Epithelial cell of proximal tubule (primary cell): ENCODE data around the gene ZNRF2. TPM values are rescaled to one million over a fixed set of nuclear protein-coding genes. Genes with fewer than 3 reads are reported as not detected.
"Not testable (repeated sequence)": the region's sequence is repeated elsewhere in the genome, so short reads cannot be mapped to it uniquely, and the experiment has no call there.

Source experiments
- DNase-seq: peaks from one replicate; pipeline ENCODE4 v3.0.0-alpha.2; 2011; ENCODE audit warnings: low read depth
- H3K4me3 ChIP-seq: 2 replicates; pipeline ENCODE4 v1.5.1; 2011; ENCODE audit warnings: low read depth, mild to moderate bottlenecking, low read length
- total RNA-seq: library from RNA; depleted of rRNA; stranded (reverse); fragments of >200 nt; gene quantifications from 2 replicates; pipeline ENCODE4 v1.2.3, GENCODE V29; 2015
- TF ChIP-seq, protein P1 (sequence below): conservative IDR thresholded peaks from 2 replicates; pipeline ENCODE4 v1.5.1; 2012; ENCODE audit warnings: low read depth, mild to moderate bottlenecking, low read length

The ZNRF2 gene
- total RNA-seq, 1 donor from 2014 or later: 16.5 TPM

DNA sequence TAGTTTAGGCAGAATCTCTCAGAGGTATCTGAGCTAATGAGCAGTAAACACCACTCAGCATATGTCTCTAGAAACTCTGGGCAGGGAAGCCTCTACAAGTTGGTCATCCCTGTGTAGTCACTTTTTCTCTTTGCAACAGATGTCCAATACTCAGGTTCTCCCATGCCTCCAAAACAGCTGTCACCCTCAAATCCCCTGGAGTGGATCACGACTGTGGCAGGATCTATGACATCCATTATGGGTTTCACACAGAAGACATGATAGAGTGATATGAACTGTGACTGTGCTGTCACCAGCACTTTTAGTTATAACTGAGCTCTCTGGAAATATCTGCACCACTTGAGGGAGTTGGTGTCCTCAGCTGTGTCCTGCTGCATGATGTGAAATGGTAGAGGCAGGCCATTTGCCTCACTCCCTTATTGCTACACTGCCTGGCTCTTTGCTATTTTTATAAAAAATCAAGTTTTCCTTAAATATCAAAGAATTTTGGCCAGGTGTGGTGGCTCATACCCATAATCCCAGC, 24.1 kb upstream of the ZNRF2 start:
- no peak for DNase-seq
- TF ChIP-seq, protein P1, sequence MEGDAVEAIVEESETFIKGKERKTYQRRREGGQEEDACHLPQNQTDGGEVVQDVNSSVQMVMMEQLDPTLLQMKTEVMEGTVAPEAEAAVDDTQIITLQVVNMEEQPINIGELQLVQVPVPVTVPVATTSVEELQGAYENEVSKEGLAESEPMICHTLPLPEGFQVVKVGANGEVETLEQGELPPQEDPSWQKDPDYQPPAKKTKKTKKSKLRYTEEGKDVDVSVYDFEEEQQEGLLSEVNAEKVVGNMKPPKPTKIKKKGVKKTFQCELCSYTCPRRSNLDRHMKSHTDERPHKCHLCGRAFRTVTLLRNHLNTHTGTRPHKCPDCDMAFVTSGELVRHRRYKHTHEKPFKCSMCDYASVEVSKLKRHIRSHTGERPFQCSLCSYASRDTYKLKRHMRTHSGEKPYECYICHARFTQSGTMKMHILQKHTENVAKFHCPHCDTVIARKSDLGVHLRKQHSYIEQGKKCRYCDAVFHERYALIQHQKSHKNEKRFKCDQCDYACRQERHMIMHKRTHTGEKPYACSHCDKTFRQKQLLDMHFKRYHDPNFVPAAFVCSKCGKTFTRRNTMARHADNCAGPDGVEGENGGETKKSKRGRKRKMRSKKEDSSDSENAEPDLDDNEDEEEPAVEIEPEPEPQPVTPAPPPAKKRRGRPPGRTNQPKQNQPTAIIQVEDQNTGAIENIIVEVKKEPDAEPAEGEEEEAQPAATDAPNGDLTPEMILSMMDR: no peak
- no peak overlapping the region for H3K4me3 ChIP-seq

DNA sequence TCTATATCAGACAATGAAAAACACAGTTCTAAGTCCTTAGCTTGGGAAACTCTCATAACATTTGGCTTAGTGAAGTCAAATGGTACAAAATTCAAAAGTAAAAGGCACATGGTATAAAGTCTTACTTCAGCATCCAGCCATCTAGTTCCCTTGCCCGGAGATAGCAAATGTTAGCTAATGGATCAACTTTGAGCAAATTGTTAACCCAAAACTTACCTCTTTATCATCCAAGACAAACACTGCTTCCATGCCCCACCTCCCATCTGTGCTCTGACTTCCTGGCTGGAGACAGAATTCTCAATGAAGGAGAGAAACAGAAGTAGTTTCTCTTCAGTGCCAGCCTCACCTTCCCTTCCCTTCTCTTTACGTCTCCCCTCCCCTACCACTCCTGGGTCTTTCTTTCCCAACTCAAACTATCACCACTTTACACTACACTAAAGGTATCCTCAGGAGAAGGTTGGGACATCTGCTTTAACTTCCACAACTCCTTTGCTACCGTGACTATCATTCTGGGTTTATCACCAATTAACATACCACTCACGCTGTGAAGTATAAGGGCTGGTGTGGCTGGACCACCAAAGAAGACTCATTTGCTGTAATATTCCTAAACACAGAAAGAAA, 21.2 kb upstream of the ZNRF2 start:
- peak overlapping the region; percentile 24 for H3K4me3 ChIP-seq
- TF ChIP-seq, protein P1: no peak
- DNase-seq: no peak

DNA sequence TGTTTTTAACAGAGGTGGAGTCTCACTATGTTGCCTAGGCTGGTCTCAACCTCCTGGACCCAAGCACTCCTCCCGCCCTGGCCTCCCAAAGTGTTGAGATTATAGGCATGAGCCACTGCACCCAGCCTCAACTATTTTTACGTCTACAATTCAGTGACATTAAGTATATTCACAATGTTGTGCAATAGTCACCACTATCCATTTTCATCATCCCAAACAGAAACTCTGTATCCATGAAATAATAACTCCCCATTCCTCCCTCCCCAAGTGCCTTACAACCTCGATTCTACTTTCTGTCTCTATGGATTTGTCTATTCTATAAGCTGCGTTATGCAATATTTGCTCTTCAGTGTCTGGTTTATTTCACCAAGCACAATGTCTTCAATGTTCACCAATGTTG, 20.3 kb upstream of the ZNRF2 start:
- H3K4me3 ChIP-seq: no peak overlapping the region
- TF ChIP-seq, protein P1: no peak
- DNase-seq: no peak

DNA sequence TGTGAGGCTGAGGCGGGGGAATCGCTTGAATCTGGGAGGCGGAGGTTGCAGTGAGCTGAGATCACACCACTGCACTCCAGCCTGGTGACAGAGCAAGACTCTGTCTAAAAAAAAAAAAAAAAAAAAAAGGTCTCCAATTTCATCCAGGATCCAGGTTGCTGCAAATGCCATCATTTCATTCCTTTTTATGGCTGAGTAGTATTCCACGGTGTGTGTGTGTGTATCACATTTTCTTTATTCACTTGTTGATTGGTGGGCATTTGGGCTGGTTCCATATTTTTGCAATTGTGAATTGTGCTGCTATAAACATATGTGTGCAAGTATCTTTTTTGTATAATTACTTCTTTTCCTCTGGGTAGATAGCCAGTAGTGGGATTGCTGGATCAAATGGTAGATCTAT, 19.2 kb upstream of the ZNRF2 start:
- DNase-seq, H3K4me3 ChIP-seq: not testable (repeated sequence)

DNA sequence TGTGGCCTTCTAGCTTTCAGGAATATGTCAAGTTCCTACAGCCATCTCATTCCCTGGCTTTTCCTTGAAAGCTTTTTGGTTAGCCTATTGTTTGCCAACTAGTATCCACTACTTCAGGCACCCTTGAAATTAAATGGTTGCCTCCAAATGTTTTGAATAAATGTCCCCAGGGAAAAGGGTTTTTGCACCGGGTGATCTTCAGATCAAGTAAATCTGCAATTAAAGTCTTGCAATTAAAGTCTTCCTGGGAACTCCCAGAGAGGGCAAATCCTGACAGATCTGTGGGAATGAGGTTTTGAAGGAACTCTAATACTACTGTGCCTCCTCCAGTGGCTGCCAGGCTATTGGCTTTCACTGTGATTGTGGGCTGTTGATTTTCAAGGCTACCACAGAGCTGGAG, 17.7 kb upstream of the ZNRF2 start:
- H3K4me3 ChIP-seq: no peak overlapping the region
- no peak for DNase-seq
- TF ChIP-seq, protein P1: no peak

DNA sequence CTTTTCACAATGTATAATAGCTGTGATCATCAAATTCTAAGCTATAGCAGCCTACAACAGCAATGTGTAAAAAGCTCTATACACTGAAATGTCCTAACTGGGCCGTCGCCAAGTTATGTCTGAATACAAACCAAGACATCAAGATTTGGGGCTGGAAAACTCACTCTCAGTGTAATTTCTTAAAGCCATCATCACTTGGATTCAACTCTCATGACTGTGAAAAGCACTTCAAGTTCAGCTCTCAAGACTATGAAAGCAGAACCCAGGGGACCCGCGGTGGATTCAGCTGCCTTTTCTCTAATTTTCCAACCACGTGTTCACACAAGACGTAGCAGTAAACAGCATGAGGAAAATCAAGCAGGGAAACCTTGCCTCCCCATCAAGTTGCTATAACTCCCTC, 15.8 kb upstream of the ZNRF2 start:
- no peak for DNase-seq
- TF ChIP-seq, protein P1: no peak
- H3K4me3 ChIP-seq: no peak overlapping the region

DNA sequence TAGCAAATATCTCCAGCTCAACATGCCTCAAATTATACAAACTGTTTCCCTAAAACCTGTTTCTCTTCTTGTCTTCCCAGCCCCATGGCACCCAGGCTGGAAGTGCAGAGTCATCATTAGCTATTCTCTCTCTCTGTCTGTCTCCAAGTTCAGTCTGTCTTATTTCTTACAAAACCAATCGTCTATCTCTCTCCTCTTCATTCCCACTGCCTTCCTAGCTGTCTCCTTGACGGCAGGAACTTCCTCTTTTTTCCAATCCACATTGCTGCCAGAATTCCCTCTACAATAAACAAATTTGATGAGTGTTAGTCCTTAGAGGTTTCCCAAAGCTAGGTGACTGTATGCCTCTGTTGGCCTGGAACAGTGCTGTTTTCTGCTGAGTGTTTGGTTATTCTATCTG, 14.9 kb upstream of the ZNRF2 start:
- no peak for DNase-seq
- TF ChIP-seq, protein P1: no peak
- no peak overlapping the region for H3K4me3 ChIP-seq

DNA sequence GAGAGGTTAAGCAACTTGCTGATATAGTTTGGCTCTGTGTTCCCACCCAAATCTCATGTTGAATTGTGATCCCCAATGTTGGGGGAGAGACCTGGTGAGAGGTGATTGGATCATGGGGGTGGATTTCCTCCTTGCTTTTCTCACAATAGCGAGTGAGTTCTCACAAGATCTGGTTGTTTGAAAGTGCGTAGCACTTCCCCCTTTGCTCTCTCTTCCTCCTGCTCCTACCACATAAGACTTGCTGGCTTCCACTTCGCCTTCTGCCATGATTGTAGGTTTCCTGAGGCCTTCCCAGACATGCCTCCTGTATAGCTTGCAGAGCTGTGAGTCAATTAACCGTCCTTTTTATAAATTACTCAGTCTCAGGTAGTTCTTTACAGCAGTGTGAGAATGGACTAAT, 13.5 kb upstream of the ZNRF2 start:
- TF ChIP-seq, protein P1: no peak
- no peak for DNase-seq
- H3K4me3 ChIP-seq: no peak overlapping the region
